ENCODE measurements around the gene MLKL.

DNA sequence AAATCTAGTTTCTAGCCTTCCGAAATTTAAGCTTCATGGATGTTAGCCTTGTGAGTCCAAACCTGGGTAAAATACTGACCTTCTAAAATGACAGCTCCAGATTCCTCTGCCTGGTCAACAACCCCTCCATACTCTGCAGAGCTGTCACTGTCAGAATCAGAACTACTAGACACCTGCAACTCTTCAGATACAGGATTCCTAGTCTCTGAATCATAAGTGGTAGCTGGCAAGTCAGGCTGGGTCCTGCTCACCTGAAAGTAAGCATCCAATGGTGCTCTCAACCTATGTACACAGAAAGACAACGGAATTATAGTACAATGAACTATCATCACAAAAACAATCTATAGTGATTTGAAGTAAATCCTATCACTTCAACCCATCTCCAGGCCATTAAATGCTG, 48.8 kb downstream of the MLKL start:
- TF ChIP-seq, protein P1, sequence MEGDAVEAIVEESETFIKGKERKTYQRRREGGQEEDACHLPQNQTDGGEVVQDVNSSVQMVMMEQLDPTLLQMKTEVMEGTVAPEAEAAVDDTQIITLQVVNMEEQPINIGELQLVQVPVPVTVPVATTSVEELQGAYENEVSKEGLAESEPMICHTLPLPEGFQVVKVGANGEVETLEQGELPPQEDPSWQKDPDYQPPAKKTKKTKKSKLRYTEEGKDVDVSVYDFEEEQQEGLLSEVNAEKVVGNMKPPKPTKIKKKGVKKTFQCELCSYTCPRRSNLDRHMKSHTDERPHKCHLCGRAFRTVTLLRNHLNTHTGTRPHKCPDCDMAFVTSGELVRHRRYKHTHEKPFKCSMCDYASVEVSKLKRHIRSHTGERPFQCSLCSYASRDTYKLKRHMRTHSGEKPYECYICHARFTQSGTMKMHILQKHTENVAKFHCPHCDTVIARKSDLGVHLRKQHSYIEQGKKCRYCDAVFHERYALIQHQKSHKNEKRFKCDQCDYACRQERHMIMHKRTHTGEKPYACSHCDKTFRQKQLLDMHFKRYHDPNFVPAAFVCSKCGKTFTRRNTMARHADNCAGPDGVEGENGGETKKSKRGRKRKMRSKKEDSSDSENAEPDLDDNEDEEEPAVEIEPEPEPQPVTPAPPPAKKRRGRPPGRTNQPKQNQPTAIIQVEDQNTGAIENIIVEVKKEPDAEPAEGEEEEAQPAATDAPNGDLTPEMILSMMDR (IDR thresholded peaks at IDR 0.05; ENCODE audit: low read depth, low read length): no peak
- no peak for TF ChIP-seq EZH2phosphoT487 (IDR thresholded peaks at IDR 0.05; ENCODE audit: low read depth)

Measured in OCI-LY3 (cell line).